ENCODE results near the gene CRYL1.

Gene CRYL1

DNA sequence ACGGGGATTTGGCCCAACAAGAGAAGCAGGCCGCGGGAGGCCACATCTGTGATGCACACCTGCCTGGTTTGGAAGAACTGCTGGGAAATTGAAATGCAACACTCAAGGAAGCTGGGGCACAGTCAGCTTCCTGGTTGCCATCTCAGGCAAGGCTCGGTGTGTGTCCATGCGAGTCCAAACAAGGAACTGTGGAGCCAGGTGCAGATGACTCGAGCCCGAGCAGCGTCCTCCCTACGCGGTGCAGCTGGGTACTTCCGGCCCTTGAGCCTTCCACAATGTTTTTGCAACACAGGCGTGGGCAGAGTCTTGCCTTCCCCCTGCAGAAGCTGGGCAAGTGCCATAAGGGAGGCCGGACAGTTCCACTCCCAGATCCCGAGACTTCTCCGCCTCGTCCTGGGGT lies 94.6 kb downstream of the CRYL1 start:
- TF ChIP-seq, protein P1, sequence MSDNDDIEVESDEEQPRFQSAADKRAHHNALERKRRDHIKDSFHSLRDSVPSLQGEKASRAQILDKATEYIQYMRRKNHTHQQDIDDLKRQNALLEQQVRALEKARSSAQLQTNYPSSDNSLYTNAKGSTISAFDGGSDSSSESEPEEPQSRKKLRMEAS (IDR thresholded peaks at IDR 0.05): no peak; the same call in 1 of the 2 replicates

DNA sequence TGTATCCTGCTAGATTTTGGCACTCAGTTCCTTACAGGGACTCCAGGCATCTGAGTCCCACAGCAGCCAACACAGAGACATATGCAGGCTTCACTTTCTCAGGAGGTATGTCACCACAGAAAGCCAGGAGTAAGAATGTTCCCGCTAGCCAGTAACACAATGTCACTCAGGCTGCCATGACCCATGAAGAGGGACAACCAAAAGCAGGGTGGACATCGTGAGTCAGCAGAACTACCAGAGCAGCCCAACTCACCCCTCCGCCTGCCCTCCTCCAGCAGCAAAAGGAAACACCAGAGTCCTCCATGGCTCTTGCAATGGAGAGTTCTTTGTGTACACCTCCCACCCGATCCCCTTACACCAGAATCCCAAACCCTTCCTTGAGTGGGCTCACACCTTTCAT lies 95.4 kb downstream of the CRYL1 start:
- TF ChIP-seq TCF12 (IDR thresholded peaks at IDR 0.05; ENCODE audit: low read depth) (no peak), CEBPB (IDR thresholded peaks at IDR 0.05) (no peak), FOXM1 (IDR thresholded peaks at IDR 0.05; ENCODE audit: borderline replicate concordance, low read depth) (no peak), EGR1 (IDR thresholded peaks at IDR 0.05) (no peak), YY1 (IDR thresholded peaks at IDR 0.05; ENCODE audit: low read depth) (no peak), NFIC (IDR thresholded peaks at IDR 0.05) (no peak), ZBTB7A (IDR thresholded peaks at IDR 0.05; ENCODE audit: low read depth) (no peak)
- TF ChIP-seq, protein P2, sequence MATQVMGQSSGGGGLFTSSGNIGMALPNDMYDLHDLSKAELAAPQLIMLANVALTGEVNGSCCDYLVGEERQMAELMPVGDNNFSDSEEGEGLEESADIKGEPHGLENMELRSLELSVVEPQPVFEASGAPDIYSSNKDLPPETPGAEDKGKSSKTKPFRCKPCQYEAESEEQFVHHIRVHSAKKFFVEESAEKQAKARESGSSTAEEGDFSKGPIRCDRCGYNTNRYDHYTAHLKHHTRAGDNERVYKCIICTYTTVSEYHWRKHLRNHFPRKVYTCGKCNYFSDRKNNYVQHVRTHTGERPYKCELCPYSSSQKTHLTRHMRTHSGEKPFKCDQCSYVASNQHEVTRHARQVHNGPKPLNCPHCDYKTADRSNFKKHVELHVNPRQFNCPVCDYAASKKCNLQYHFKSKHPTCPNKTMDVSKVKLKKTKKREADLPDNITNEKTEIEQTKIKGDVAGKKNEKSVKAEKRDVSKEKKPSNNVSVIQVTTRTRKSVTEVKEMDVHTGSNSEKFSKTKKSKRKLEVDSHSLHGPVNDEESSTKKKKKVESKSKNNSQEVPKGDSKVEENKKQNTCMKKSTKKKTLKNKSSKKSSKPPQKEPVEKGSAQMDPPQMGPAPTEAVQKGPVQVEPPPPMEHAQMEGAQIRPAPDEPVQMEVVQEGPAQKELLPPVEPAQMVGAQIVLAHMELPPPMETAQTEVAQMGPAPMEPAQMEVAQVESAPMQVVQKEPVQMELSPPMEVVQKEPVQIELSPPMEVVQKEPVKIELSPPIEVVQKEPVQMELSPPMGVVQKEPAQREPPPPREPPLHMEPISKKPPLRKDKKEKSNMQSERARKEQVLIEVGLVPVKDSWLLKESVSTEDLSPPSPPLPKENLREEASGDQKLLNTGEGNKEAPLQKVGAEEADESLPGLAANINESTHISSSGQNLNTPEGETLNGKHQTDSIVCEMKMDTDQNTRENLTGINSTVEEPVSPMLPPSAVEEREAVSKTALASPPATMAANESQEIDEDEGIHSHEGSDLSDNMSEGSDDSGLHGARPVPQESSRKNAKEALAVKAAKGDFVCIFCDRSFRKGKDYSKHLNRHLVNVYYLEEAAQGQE (IDR thresholded peaks at IDR 0.05; ENCODE audit: low read depth): no peak

DNA sequence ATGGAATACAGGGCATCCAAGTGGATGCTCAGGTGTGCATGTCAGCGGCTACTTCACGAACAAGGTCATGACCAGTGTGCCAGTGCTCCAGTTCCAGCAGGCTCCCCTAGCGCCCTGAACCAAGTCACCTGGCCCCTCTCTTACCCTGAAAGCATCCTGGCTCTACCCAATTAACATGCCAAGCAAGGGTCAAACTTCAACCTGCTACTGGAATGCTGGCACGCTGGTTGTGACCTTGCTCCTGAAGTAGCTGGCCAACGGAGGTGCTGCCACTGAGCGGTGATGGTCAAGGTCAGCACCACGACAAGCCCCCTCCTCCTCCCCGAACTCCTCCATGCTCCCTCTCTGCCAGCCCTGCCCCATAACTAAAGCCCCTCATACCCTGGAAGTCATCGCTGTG lies 96.0 kb downstream of the CRYL1 start:
- TF ChIP-seq TCF12 (IDR thresholded peaks at IDR 0.05; ENCODE audit: low read depth): no peak
- no peak for TF ChIP-seq NFIC (IDR thresholded peaks at IDR 0.05)
- no peak for TF ChIP-seq EP300 (IDR thresholded peaks at IDR 0.05; ENCODE audit: borderline replicate concordance)
- TF ChIP-seq TAF1 (IDR thresholded peaks at IDR 0.05; ENCODE audit: low read depth): no peak
- TF ChIP-seq TEAD4 (IDR thresholded peaks at IDR 0.05): no peak
- no peak for TF ChIP-seq ZBTB7A (IDR thresholded peaks at IDR 0.05; ENCODE audit: low read depth)
- TF ChIP-seq, protein P2 (IDR thresholded peaks at IDR 0.05; ENCODE audit: low read depth): no peak
- TF ChIP-seq, protein P1 (IDR thresholded peaks at IDR 0.05): no peak
- TF ChIP-seq CREB1 (IDR thresholded peaks at IDR 0.05; ENCODE audit: low read depth): no peak
- no peak for TF ChIP-seq EGR1 (IDR thresholded peaks at IDR 0.05)
- TF ChIP-seq CEBPB (IDR thresholded peaks at IDR 0.05): no peak
- TF ChIP-seq YY1 (IDR thresholded peaks at IDR 0.05; ENCODE audit: low read depth): no peak
- no peak for TF ChIP-seq RAD21 (IDR thresholded peaks at IDR 0.05; ENCODE audit: low read depth)
- TF ChIP-seq, protein P3, sequence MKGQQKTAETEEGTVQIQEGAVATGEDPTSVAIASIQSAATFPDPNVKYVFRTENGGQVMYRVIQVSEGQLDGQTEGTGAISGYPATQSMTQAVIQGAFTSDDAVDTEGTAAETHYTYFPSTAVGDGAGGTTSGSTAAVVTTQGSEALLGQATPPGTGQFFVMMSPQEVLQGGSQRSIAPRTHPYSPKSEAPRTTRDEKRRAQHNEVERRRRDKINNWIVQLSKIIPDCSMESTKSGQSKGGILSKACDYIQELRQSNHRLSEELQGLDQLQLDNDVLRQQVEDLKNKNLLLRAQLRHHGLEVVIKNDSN (IDR thresholded peaks at IDR 0.05): no peak
- TF ChIP-seq FOXM1 (IDR thresholded peaks at IDR 0.05; ENCODE audit: borderline replicate concordance, low read depth): no peak

DNA sequence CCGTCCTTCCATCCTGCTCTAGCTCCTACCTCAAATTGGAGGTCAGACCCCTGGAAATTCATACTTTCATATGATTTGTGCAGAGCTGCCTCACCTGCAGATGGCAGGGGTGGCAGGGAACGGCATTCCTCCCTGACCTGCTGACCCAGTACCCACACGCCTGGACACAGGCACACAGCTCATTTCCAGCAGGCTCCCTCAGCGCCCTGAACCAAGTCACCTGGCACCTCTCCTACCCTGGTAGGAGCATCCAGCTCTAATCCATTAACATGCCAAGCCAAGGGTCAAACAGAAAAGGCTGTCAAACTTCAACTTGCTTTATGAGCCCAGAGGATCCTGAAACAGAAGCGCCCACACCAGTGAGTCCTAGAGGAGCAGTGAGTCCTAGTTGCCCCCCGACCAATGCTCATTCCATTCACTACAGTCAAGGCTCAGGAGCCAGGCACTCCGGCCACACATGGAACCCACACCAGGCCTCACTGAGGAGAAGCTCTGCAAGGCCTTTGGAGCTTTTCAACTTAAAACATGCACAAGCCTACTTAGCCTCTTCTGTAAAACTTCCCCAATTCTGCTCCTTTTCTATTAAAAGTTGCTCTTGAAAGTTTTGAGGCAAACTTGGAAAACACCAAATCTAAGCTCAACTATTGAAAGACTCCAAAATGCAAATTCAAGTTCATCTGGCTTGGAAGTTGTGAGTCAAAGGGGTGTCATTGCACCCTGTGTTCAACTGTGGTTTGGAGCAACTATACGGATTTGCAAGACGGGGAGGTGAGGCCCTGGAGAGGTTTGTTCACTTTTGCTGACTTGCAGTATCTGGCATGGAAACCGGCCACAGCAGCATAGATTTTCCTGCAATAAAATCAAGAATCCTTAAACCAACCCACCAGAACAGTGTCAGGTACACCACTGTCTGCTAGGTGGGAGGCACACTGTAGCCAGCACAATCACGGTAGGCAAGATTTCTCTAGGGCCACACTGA lies 96.7 kb downstream of the CRYL1 start:
- TF ChIP-seq CEBPB (IDR thresholded peaks at IDR 0.05) (no peak), TEAD4 (IDR thresholded peaks at IDR 0.05) (no peak), TCF12 (IDR thresholded peaks at IDR 0.05; ENCODE audit: low read depth) (no peak), FOXM1 (IDR thresholded peaks at IDR 0.05; ENCODE audit: borderline replicate concordance, low read depth) (no peak), ZBTB7A (IDR thresholded peaks at IDR 0.05; ENCODE audit: low read depth) (no peak), EP300 (IDR thresholded peaks at IDR 0.05; ENCODE audit: borderline replicate concordance) (no peak), YY1 (IDR thresholded peaks at IDR 0.05; ENCODE audit: low read depth) (no peak), TAF1 (IDR thresholded peaks at IDR 0.05; ENCODE audit: low read depth) (no peak), NFIC (IDR thresholded peaks at IDR 0.05) (no peak), CREB1 (IDR thresholded peaks at IDR 0.05; ENCODE audit: low read depth) (no peak), EGR1 (IDR thresholded peaks at IDR 0.05) (no peak), RAD21 (IDR thresholded peaks at IDR 0.05; ENCODE audit: low read depth) (no peak)
- TF ChIP-seq, protein P3 (IDR thresholded peaks at IDR 0.05): no peak
- TF ChIP-seq, protein P2 (IDR thresholded peaks at IDR 0.05; ENCODE audit: low read depth): no peak
- TF ChIP-seq, protein P1 (IDR thresholded peaks at IDR 0.05): no peak
